ENCODE measurements around the gene TICAM2. TPM values are rescaled to one million over a fixed set of nuclear protein-coding genes. Genes with fewer than 3 reads are reported as not detected.

Gene TICAM2
- total RNA-seq, 1 donor from 2014 or later: 2.3 TPM

GRCh38 chr5:115585265-115585664 lies 17.0 kb downstream of the TICAM2 start:
- no peak overlapping the region for H3K4me3 ChIP-seq
- peaks cover 43% of the 10 kb centered on the region for H3K4me1 ChIP-seq
- no peak for TF ChIP-seq CTCF (IDR thresholded peaks at IDR 0.05; ENCODE audit: borderline replicate concordance)
- peaks cover 4% of the 10 kb centered on the region for H3K36me3 ChIP-seq
- H3K27me3 ChIP-seq (ENCODE audit: low read depth): no peaks in the 10 kb centered on the region
- intact Hi-C loops (cut with micrococcal nuclease): no loop called here
- no peaks in the 10 kb centered on the region for H3K9me3 ChIP-seq (replicated peaks)
- DNase-seq: no peak
- no peak overlapping the region for H3K27ac ChIP-seq (replicated peaks)

- H3K27me3 ChIP-seq (ENCODE audit: low read depth): no peaks in the 10 kb centered on the region
- H3K9me3 ChIP-seq (replicated peaks): no peaks in the 10 kb centered on the region
- H3K36me3 ChIP-seq: peaks cover 5% of the 10 kb centered on the region
- no peak overlapping the region for H3K27ac ChIP-seq (replicated peaks)
- H3K4me3 ChIP-seq: no peak overlapping the region
- no peak for DNase-seq
- no peak for TF ChIP-seq CTCF (IDR thresholded peaks at IDR 0.05; ENCODE audit: borderline replicate concordance)
- intact Hi-C loops (cut with micrococcal nuclease): no loop called here
- H3K4me1 ChIP-seq: peaks cover 40% of the 10 kb centered on the region
Observed at GRCh38 chr5:115584501-115584900, 17.8 kb downstream of the TICAM2 start.

DNA sequence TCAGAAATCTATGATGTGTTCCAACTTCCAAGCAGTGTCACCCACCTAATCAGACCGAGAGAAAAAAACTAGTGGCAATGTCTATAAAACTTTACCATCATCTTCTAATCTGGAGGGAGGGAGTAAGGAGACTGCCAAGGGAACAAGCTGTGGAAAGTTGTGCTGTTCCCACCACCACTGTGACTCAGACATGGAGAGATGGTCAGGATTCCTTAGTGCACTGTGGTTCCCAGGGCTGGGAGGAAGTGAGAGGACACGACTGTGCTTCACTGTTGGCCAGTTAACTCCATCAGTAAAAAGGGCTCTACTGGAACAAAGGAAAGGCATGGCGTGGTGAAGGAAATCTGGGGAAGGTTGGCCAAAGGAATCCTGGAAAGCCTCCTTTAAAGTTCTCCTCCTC lies 18.8 kb downstream of the TICAM2 start:
- no peak for DNase-seq
- TF ChIP-seq CTCF (IDR thresholded peaks at IDR 0.05; ENCODE audit: borderline replicate concordance): no peak
- H3K4me1 ChIP-seq: peaks cover 29% of the 10 kb centered on the region
- no peaks in the 10 kb centered on the region for H3K27me3 ChIP-seq (ENCODE audit: low read depth)
- H3K27ac ChIP-seq (replicated peaks): no peak overlapping the region
- H3K9me3 ChIP-seq (replicated peaks): no peaks in the 10 kb centered on the region
- intact Hi-C loops (cut with micrococcal nuclease): no loop called here
- H3K4me3 ChIP-seq: no peak overlapping the region
- H3K36me3 ChIP-seq: peaks cover 5% of the 10 kb centered on the region

DNA sequence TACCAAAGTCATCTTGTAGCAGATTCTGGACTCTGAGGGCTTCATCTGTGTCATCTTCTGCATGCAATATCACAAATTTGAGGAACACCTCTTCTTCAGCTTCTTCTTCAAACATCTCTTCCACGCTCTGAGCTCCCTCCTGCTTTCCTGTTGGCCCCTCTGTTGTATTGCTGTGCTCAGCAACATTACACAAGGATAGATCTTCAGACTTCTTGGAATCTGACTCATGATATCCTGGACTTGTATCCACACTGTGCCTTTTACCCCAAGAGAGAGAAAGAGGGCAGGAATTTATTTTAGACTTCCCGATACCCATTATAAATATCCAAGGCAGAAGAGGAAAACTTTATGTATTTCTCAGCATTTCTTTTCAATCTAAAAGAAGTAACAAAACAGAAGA lies 21.3 kb downstream of the TICAM2 start:
- Histone ChIP-seq H3K9me3 (replicated peaks) (no peaks in the 10 kb centered on the region), H3K27me3 (ENCODE audit: low read depth) (no peaks in the 10 kb centered on the region), H3K36me3 (peaks cover 5% of the 10 kb centered on the region), H3K4me3 (no peak overlapping the region), H3K27ac (replicated peaks) (no peak overlapping the region), H3K4me1 (peaks cover 16% of the 10 kb centered on the region)
- TF ChIP-seq CTCF (IDR thresholded peaks at IDR 0.05; ENCODE audit: borderline replicate concordance): no peak
- DNase-seq: no peak
- intact Hi-C loops (cut with micrococcal nuclease): no loop called here

GRCh38 chr5:115579747-115580173 lies 22.5 kb downstream of the TICAM2 start:
- Histone ChIP-seq H3K9me3 (replicated peaks) (no peaks in the 10 kb centered on the region), H3K4me3 (no peak overlapping the region), H3K36me3 (peaks cover 5% of the 10 kb centered on the region), H3K4me1 (peaks cover 8% of the 10 kb centered on the region), H3K27ac (replicated peaks) (no peak overlapping the region), H3K27me3 (ENCODE audit: low read depth) (no peaks in the 10 kb centered on the region)
- TF ChIP-seq CTCF (IDR thresholded peaks at IDR 0.05; ENCODE audit: borderline replicate concordance): no peak
- intact Hi-C loops (cut with micrococcal nuclease): loop anchor here (10.0 kb wide), 1 partner anchor 205 kb away; no protein-coding TSS in a partner anchor
- no peak for DNase-seq

Measured in left ventricle myocardium inferior (tissue), 1 donor.